ENCODE data around the gene MAD1L1. TPM values are rescaled to one million over a fixed set of nuclear protein-coding genes. Genes with fewer than 3 reads are reported as not detected.

MAD1L1 gene
- total RNA-seq, 4 donors from 2014 or later, result 22.3 to 56.6 (median 35.0) TPM

DNA sequence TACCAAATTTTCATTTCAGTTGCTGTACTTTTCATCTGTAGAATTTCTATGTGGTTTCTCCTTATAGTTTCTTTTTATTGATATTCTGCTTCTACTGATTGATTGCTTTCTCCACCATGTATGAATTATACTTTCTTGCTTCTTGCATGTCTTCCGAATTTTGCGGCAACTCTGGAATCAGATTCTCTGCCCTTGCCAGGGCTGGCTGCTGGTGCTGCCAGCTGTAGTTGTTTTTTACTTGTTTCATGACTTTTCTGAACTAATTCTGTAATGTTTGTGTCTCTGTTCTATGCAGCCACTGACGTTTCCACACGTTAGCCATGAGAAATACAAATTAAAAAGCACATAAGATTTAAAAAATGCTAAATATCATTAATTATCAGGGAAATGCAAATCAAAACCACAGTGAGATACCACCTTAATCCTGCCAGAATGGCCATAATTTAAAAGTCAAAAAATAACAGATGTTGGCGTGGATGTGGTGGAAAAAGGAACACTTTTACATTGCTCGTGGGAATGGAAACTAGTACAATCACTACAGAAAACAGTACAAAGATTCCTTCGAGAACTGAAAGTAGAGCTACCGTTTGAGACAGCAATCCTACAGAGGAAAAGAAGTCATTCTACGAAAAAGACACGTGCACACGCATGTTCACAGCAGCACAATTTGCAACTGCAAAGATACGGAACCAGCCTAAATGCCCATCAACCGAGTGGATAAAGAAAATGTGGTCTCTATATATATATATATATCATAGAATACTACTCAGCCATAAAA is 51.5 kb downstream of the MAD1L1 start:
- H3K36me3 ChIP-seq, result peaks cover 0 to 18% of the 10 kb centered on the region in 2 donors
- no peak overlapping the region for H3K27ac ChIP-seq
- no peak for ATAC-seq
- 90 to 94% methylated on average over 11 to 13 of the region's 13 CpGs for WGBS, 2 donors (ENCODE audit: low coverage in 1 of 2)
- H3K4me1 ChIP-seq, result no peaks in the 10 kb centered on the region
- H3K4me3 ChIP-seq, result no peak overlapping the region
- TF ChIP-seq CTCF (IDR thresholded peaks at IDR 0.05), result no peak
- H3K9me3 ChIP-seq, result no peaks in the 10 kb centered on the region
- H3K27me3 ChIP-seq, result no peaks in the 10 kb centered on the region

DNA sequence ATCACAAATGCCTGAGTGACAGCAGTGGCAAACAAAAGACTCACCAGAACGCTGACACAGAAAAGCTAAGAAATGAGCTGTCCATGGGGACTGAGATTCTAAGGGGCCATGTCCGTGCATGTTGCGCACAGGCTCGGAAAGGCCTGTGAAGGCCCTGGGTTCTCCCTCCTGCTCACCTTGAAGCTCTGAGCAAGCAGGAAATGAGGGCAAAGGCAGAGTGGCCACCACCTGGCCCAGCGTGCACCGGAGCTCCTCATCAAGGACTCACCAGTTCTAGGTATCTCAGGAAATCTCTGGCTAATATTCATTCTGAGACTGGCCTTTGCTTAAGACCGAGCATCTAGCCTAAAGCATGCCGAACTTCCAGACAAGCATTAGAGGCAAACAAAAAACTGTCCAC is 52.7 kb downstream of the MAD1L1 start:
- TF ChIP-seq POLR2AphosphoS5 (IDR thresholded peaks at IDR 0.05) (no peak), CTCF (IDR thresholded peaks at IDR 0.05) (no peak), POLR2A (IDR thresholded peaks at IDR 0.05) (no peak), EP300 (IDR thresholded peaks at IDR 0.05) (no peak)
- Histone ChIP-seq H3K36me3 (peaks cover 0 to 17% of the 10 kb centered on the region in 2 donors), H3K27ac (no peak overlapping the region), H3K27me3 (no peaks in the 10 kb centered on the region), H3K9me3 (no peaks in the 10 kb centered on the region), H3K4me3 (no peak overlapping the region), H3K4me1 (peaks cover under 1 to 11% (median 6%) of the 10 kb centered on the region in 3 donors)
- no peak for ATAC-seq
- WGBS, 2 donors (ENCODE audit: low coverage in 1 of 2), result 91 to 95% methylated on average over 3 to 6 of the region's 8 CpGs

- H3K9me3 ChIP-seq, result no peaks in the 10 kb centered on the region
- 0 to 2% methylated on average over 2 of the region's 2 CpGs for WGBS, 2 donors (ENCODE audit: low coverage in 1 of 2)
- no peaks in the 10 kb centered on the region for H3K27me3 ChIP-seq
- H3K27ac ChIP-seq, result peak overlapping the region in 3 of 4 donors; percentile 64 to 74 (median 70)
- TF ChIP-seq POLR2AphosphoS5 (IDR thresholded peaks at IDR 0.05), result peak; percentile 64
- no peak for TF ChIP-seq EP300 (IDR thresholded peaks at IDR 0.05)
- H3K36me3 ChIP-seq, result peaks cover 0 to 8% of the 10 kb centered on the region in 2 donors
- no peak overlapping the region for H3K4me3 ChIP-seq
- peak; percentile 82 for ATAC-seq
- peaks cover 8 to 43% (median 23%) of the 10 kb centered on the region in 3 donors for H3K4me1 ChIP-seq
Observed at GRCh38 chr7:2175514-2175913, 57.2 kb downstream of the MAD1L1 start.

- Histone ChIP-seq H3K4me1 (peaks cover 8 to 43% (median 23%) of the 10 kb centered on the region in 3 donors), H3K27ac (peak overlapping the region; percentile 26 to 79 (median 72)), H3K4me3 (no peak overlapping the region), H3K27me3 (no peaks in the 10 kb centered on the region), H3K36me3 (peaks cover 0 to 3% of the 10 kb centered on the region in 2 donors), H3K9me3 (no peaks in the 10 kb centered on the region)
- TF ChIP-seq CTCF (IDR thresholded peaks at IDR 0.05) (no peak), POLR2AphosphoS5 (IDR thresholded peaks at IDR 0.05) (no peak), EP300 (IDR thresholded peaks at IDR 0.05) (no peak), POLR2A (IDR thresholded peaks at IDR 0.05) (no peak)
- 56% methylated on average over 14 of the region's 15 CpGs; no CpG with 5 or more reads in 1 of the 2 donors for WGBS, 2 donors (ENCODE audit: low coverage in 1 of 2)
- ATAC-seq, result peak; percentile 32
Observed at GRCh38 chr7:2175091-2175490, 57.7 kb downstream of the MAD1L1 start.

- 59 to 68% methylated on average over 10 of the region's 15 CpGs for WGBS, 2 donors (ENCODE audit: low coverage in 1 of 2)
- H3K36me3 ChIP-seq, result peaks cover 0 to 7% of the 10 kb centered on the region in 2 donors
- peak overlapping the region in 3 of 4 donors; percentile 62 to 69 (median 66) for H3K27ac ChIP-seq
- no peak for ATAC-seq
- H3K4me3 ChIP-seq, result no peak overlapping the region
- H3K27me3 ChIP-seq, result no peaks in the 10 kb centered on the region
- no peaks in the 10 kb centered on the region for H3K9me3 ChIP-seq
- TF ChIP-seq EP300 (IDR thresholded peaks at IDR 0.05) (no peak), CTCF (IDR thresholded peaks at IDR 0.05) (no peak), POLR2AphosphoS5 (IDR thresholded peaks at IDR 0.05) (no peak), POLR2A (IDR thresholded peaks at IDR 0.05) (no peak)
- peaks cover 8 to 43% (median 23%) of the 10 kb centered on the region in 3 donors for H3K4me1 ChIP-seq
Observed at GRCh38 chr7:2173189-2173827, 59.4 kb downstream of the MAD1L1 start.
